ENCODE results near the gene HSD17B8.

DNA sequence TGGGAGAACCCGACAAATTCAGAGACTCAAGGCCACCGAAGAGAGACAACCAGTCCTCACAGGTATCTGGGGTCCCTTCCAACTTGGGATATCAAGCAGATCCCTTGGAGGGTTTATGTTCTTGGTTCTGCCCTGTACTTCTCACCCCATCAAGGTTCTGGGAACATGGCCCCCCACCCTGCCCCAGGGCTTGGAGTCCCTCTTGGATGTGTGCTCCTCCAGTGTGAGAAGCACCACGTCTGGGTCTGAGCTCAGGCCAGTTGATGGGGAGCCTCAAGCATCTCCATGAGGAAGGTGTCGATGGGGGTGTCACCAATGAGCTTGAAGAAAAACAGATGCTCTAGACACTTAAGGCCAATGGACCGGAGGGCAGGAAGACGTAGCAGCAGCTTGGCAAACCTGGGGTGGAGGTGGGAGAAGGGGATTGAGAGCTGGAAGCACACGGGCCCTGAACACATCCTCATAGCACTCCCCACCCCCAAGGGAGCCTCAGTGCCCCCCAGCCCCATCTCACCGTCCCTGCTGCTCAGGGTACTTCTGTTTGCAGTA is 9.9 kb upstream of the HSD17B8 start:
- no peak for TF ChIP-seq POLR2AphosphoS5 (IDR thresholded peaks at IDR 0.05; ENCODE audit: low read depth, low read length)
- TF ChIP-seq, protein P1, sequence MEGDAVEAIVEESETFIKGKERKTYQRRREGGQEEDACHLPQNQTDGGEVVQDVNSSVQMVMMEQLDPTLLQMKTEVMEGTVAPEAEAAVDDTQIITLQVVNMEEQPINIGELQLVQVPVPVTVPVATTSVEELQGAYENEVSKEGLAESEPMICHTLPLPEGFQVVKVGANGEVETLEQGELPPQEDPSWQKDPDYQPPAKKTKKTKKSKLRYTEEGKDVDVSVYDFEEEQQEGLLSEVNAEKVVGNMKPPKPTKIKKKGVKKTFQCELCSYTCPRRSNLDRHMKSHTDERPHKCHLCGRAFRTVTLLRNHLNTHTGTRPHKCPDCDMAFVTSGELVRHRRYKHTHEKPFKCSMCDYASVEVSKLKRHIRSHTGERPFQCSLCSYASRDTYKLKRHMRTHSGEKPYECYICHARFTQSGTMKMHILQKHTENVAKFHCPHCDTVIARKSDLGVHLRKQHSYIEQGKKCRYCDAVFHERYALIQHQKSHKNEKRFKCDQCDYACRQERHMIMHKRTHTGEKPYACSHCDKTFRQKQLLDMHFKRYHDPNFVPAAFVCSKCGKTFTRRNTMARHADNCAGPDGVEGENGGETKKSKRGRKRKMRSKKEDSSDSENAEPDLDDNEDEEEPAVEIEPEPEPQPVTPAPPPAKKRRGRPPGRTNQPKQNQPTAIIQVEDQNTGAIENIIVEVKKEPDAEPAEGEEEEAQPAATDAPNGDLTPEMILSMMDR (IDR thresholded peaks at IDR 0.05): no peak
- TF ChIP-seq, protein P2, sequence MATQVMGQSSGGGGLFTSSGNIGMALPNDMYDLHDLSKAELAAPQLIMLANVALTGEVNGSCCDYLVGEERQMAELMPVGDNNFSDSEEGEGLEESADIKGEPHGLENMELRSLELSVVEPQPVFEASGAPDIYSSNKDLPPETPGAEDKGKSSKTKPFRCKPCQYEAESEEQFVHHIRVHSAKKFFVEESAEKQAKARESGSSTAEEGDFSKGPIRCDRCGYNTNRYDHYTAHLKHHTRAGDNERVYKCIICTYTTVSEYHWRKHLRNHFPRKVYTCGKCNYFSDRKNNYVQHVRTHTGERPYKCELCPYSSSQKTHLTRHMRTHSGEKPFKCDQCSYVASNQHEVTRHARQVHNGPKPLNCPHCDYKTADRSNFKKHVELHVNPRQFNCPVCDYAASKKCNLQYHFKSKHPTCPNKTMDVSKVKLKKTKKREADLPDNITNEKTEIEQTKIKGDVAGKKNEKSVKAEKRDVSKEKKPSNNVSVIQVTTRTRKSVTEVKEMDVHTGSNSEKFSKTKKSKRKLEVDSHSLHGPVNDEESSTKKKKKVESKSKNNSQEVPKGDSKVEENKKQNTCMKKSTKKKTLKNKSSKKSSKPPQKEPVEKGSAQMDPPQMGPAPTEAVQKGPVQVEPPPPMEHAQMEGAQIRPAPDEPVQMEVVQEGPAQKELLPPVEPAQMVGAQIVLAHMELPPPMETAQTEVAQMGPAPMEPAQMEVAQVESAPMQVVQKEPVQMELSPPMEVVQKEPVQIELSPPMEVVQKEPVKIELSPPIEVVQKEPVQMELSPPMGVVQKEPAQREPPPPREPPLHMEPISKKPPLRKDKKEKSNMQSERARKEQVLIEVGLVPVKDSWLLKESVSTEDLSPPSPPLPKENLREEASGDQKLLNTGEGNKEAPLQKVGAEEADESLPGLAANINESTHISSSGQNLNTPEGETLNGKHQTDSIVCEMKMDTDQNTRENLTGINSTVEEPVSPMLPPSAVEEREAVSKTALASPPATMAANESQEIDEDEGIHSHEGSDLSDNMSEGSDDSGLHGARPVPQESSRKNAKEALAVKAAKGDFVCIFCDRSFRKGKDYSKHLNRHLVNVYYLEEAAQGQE (IDR thresholded peaks at IDR 0.05; ENCODE audit: insufficient read depth in 1 of 2, low read depth in 2 of 2, low read length in 1 of 2): no peak
